K562 (cell line): ENCODE data around the gene PRELID1. TPM values are rescaled to one million over a fixed set of nuclear protein-coding genes. Genes with fewer than 3 reads are reported as not detected.

Experiments used
- CGGBP1 ChIP-seq: fragments of 250-450 bp; sonication (Bioruptor Pico); IDR thresholded peaks from 2 replicates; pipeline ENCODE4 v1.9.0; 2021; ENCODE audit warnings: mild to moderate bottlenecking
- GTF2A2 ChIP-seq: IDR thresholded peaks from 2 replicates; pipeline ENCODE4 v1.6.1; 2016; ENCODE audit warnings: mild to moderate bottlenecking, missing genetic modification characterization, missing compliant biosample characterization
- MECOM ChIP-seq: fragments of 250-450 bp; sonication (Bioruptor Pico); IDR thresholded peaks from 2 replicates; pipeline ENCODE4 v1.8.0; 2022; ENCODE audit warnings: inconsistent platforms
- PHF8 ChIP-seq: fragments of 200-600 bp; sonication (generic); IDR thresholded peaks from 2 replicates; pipeline ENCODE4 v1.6.1; 2012; ENCODE audit warnings: mixed run types, mild to moderate bottlenecking, inconsistent platforms, low read length, moderate library complexity, borderline replicate concordance
- RERE ChIP-seq: sonication (generic); formaldehyde crosslinking; IDR thresholded peaks from 2 replicates; pipeline ENCODE4 v1.8.0; 2023; ENCODE audit warnings: missing genetic modification reagents, mild to moderate bottlenecking, borderline replicate concordance
- ZBTB12 ChIP-seq: fragments of 250-450 bp; sonication (Bioruptor Pico); IDR thresholded peaks from 2 replicates; pipeline ENCODE4 v1.4.0; 2020
- ZNF143 ChIP-seq: sonication (generic); formaldehyde crosslinking; IDR thresholded peaks from 2 replicates; pipeline ENCODE4 v1.9.0; 2022; ENCODE audit warnings: mild to moderate bottlenecking, missing genetic modification reagents
- ZZZ3 ChIP-seq: fragments of 450-650 bp; IDR thresholded peaks from 2 replicates; pipeline ENCODE4 v1.6.1; 2016; ENCODE audit warnings: antibody characterized with exemption, mild to moderate bottlenecking, moderate library complexity
- polyA plus RNA-seq, 8 experiments: library from polyadenylated mRNA; depleted of rRNA in 4 of 8; stranded (reverse) in 5 of 8; unstranded in 3 of 8; fragments of >200 nt; fragmentation: Nextera tagmentation in 2 of 8; fragmentation: Illumina TruSeq in 1 of 8; extraction: Ambion mirVana in 2 of 8; extraction: Trizol in 1 of 8; gene quantifications; 2 replicates each; pipeline versions ENCODE4 v1.2.1 to v1.2.3, GENCODE V29; 2011 to 2014; ENCODE audit warnings: inconsistent platforms in 1 of 8, missing spikeins in 1 of 8
- total RNA-seq, 7 experiments: library from RNA; depleted of rRNA in 6 of 7; stranded (reverse); fragments of >200 nt in 6 of 7; fragmentation: Illumina TruSeq in 2 of 7; extraction: Trizol in 2 of 7; gene quantifications; 2 replicates each; pipeline versions ENCODE4 v1.2.1 to v1.2.3, GENCODE V29; 2011 to 2021; ENCODE audit warnings: low replicate concordance in 1 of 7

Gene PRELID1
- total and polyA plus RNA-seq, 9 of the 15 experiments (the other 6 are each of a cell fraction or from before 2014, with no cell fraction given): 40.1 to 484 (median 340) TPM

GRCh38 chr5:177303121-177303924 is at the start of gene PRELID1, which contains the start of gene RAB24 (continued):
- TF ChIP-seq RERE (no peak), PHF8 (peak; percentile 95; the same call in 1 of the 2 replicates), ZZZ3 (no peak), ZBTB12 (CRISPR knock-in tag) (peak; percentile 42; the same call in 1 of the 2 replicates), MECOM (CRISPR knock-in tag) (no peak), CGGBP1 (CRISPR knock-in tag) (no peak; the same call in 1 of the 2 replicates), GTF2A2 (tag) (no peak), ZNF143 (CRISPR knock-in tag) (no peak)
